HL-60/S4 treated with phorbol 12-myristate 13-acetate at 8.2 ng/mL for 4 days and 3 days (cell line): Measurements from ENCODE around the gene GPRASP3.
"Not testable (repeated sequence)": the region's sequence is repeated elsewhere in the genome, so short reads cannot be mapped to it uniquely, and the experiment has no call there.

ENCODE experiments used
- in situ Hi-C: fragments of 300-500 bp; cut with MboI; formaldehyde crosslinking; loops from 2 replicates; pipeline ENCODE4 v1.15.0; 2022; ENCODE audit warnings: low sequenced_read_pairs

The GPRASP3 gene, protein sequence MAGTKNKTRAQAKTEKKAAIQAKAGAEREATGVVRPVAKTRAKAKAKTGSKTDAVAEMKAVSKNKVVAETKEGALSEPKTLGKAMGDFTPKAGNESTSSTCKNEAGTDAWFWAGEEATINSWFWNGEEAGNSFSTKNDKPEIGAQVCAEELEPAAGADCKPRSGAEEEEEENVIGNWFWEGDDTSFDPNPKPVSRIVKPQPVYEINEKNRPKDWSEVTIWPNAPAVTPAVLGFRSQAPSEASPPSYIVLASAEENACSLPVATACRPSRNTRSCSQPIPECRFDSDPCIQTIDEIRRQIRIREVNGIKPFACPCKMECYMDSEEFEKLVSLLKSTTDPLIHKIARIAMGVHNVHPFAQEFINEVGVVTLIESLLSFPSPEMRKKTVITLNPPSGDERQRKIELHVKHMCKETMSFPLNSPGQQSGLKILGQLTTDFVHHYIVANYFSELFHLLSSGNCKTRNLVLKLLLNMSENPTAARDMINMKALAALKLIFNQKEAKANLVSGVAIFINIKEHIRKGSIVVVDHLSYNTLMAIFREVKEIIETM

DNA sequence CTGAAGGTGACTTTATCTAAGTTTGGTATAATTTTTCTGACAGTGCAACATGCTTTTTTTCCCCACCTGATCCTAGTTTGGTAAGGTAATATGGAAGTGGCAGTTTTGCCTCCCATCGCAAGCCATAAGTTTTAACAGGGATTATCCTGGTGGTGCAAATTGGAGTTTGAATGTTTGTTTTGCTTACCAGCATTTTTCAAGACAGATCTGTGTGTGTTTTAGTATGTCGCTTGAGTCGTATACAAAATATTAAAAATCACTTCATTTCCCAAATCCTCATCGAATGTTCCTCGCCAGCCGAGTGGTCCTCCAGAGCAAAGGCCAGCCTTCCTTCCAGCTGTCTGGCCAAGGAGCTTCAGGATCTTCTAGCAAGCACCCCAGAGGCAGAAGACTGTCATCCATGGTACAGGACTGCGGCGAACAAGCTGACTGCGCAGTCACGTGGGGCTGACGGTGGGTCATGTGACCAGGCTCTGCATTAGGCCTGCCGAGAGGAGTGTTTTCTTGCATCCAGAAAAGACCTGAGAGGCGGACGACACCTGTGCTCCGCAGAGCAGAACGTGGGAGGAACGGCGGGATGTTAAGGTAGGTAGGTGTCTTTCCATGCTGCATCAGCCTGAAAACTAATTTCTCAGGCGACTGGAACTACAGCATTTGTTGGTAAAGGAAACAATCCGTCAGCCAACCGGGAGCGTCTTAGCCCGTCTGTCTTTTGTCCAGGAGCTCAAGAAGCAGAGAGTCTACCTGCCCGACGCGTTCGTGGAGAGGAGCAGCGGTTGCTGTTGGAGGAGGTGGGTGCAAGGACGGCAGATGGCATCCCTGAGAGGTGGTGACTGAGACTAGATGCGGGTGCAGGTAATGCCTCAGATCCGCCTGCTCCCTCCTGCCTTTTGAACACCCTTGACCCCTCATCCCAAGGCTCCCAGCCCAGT lies at the start of gene GPRASP3:
GPRASP3 (plus strand) TSS at position 507 of the 932 bp plus-strand sequence. CDS start 28,253 bp downstream, outside the sequence.
- in situ Hi-C loops: no loop called here

DNA sequence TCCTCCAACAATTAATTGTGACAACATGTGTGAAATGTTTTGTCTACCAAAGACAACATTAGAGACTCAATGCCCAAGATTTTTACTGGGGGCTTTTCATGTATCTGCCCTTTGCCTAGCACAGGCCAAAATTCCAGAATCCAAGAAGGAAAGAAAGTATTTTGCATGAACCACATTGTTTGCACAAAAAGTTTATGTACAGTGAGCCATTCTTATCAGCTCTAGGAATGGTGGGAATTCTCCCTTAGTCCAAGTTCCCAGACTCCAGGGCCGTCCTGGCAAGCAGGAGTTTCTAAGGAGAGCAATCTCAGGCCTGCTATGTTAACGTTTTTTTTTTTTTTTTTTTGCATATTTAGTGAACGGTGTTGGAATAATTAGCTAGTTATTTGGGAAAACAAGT lies 47.7 kb upstream of the GPRASP3 start:
- in situ Hi-C loops: no loop called here

DNA sequence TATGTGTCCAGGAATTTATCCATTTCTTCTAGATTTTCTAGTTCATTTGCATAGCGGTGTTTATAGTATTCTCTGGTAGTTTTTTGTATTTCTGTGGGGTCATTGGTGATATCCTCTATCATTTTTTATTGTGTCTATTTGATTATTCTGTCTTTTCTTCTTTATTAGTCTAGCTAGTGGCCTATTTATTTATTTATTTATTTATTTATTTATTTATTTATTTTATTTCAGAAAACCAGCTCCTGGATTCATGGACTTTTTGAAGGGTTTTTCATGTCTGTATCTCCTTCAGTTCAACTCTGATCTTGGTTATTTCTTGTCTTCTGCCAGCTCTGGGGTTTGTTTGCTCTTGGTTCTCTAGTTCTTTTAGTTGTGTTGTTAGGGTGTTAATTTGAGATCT lies 43.1 kb upstream of the GPRASP3 start:
- in situ Hi-C loops: not testable (repeated sequence)

DNA sequence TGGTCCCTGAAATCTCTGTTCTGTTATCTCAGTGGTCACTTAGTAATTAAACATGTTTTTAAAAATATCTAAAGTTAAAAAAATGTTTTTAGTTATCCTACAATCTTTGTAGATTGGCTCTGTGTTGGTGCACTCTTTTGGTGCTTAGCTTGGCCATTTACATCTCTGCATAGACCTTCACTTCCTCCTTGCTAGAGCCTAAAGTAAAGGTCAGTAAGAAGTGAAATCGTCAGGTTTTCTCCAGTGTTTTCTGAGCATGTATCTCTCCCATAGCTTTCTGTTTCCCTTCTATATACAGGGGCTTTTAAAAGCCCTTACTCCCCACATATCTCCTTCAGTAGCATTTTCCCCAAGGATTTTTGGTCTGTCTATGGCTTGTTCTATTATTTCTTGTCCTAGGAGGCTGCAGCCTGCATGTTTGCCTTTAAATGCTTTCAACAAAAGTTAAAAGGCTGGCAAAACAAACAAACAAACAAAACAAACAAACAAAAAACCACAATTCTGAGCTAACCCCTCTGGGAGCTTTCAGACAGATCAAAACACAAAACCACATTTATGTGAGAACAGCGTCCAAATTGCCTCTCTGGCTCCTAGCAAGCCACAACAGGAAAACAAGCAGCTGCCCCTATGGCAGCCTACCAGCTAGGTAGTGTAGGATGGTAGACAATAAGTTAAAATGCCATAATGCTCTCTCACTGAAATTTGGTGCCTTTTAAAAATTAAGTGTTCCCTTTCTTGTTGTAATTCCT lies 35.6 kb upstream of the GPRASP3 start:
- in situ Hi-C loops: no loop called here

DNA sequence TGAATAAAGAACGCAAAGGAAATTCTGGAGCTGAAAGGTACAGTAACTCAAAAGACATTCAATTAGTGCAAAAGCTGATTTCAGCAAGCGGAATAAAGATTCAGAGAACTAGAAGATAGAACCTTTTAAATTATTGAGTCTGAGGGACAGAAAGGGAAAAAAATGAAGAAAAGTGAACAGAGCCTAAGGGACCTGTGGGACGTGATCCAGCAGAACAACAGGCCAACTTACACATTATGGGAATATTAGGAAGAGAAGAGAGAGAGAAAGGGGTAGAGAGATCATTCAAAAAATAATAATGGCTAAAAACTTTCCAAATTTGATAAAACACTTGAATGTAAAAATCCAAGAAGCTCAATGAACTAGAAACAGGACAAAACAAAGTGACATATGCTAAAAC lies 25.8 kb upstream of the GPRASP3 start:
- in situ Hi-C loops: no loop called here

DNA sequence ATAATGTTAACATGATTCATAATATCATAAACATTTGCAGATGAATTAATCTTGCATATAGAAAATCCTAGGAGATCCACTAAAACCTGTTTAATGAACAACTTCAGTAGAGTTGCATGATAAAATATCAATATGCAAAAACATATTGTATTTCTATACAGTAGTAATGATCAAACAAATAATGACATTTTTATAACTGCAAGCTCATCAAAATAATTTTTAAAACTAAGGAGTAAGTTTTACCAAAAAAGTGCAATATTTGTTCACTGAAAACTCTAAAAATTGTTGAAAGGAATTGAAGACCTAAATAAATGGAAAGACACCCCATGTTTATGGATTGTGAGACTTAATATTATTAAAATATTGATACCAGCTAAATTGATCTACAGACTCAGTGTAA lies 24.2 kb upstream of the GPRASP3 start:
- in situ Hi-C loops: no loop called here

DNA sequence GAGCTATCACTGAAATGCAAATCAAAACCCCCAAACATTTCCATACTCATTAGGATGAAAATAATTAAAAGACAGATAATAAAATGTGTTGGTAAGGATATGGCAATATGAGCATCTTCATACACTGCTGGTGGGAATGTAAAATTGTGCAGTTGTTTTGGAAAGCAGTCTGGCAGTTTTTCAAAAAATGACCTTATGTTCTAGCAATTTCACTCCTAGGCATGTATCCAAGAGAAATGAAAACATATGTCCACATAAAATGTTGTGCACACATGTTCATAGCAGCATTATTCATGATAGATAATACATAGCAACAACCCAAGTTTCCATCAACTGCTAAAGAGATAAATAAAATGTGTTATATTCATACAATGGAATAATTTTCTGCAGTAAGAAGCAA lies 23.0 kb upstream of the GPRASP3 start:
- in situ Hi-C loops: no loop called here

DNA sequence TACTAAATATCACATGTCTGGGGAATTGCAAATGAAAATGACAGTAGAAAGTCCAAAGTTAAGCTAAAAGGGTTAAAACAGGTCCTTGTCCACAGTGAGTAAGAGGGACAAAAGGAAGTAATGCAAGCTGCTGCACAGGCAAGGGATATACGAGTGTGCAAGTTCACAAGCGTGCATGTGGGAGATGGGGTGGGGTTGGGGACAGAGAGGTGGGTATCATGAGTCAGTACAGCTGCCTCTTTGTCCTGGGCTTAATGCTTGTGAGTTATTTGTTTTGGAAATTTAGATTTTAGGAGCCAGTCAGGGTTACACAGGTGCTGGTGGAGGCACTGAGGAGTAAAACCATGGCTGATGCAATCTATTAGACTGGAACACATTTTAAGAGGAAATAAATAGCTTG lies 11.6 kb upstream of the GPRASP3 start:
- in situ Hi-C loops: no loop called here

DNA sequence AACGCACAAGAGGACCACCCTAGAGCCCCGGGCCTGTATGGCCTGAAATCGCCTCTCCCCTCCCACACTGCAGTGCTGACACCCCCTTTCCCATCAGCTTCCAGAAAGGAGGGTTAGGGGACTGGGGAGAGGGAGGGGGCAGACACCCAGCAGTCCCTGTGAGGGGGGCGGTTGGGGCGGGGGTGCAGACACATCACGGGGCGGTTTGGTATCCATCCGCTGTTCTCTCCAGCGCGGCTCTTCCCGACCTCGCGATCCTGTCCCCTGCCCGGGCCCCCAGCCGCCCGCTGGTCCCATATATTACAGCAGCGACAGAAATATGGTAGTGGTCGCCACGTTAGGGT lies 8.7 kb upstream of the GPRASP3 start:
- in situ Hi-C loops: no loop called here

DNA sequence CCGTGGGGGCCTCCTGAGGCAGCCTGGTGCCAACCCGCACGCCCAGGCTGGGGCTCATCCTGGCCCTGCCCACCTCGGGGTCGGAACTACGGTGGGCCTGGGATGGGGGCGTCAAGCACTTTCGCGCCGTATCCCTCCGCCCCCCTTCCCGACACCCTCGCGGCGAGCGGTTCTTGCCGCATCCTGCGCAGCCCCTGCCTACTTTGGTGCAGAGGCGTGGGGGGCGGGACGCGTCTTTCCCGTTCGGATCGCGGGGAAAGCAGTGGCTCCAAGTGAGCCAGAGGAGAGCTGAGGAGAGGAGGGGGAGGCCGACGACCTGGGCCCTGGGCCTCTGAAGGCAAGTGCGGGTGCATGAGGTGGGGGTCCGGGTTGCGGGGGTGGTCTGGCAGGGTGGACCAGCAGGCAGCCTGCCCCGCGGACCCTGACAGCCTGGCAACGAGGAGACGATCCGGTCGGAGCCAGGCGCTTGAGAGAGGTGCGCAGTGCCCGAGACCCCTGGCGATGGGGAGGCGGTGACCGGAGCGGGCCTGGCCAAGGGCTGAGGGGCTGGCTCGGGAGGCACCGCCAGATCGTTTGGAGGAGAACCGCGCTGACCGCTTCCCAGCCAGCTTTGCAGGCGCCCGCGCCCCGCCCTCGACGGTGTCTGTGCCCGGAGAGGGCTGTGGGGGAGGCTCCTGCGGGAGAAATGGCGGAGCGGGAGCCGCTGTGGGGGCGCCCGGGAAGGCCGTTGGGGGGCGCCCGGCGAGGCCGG lies 8.2 kb upstream of the GPRASP3 start, which contains the start of gene GPRASP2:
GPRASP2 (plus strand) TSS at position 233 of the 751 bp plus-strand sequence. CDS start 2,422 bp downstream, outside the sequence.
- in situ Hi-C loops: no loop called here

DNA sequence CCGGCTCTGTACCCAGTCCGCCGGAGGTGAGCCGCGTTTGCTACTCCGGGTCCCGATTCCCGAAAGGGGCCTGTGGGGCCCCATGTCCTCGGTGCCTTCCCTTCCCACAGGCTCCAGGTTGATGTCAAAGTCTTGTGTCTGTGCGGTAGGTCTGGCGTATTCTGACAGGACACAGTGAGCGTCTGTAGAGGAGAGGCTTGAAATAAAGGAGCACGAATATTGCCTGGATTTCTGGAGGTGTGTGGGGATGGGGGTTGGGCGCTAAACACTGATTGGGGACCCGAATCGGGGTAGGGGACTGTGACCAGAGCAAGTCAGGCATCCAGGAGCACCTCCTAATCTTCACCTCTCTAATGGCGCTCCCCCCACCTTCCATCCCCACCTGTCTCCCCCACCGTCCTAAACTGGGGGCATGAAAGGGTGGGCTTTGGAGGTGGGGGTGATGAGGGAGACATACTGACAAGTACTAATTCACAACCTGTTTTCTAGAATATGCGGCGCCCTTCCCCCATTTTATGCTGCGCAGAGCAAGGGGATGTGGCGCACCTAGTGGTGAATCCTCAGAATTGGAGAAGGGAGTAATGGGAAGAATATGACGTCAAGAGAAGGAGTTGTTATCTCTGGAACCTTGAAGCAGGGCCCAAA lies 7.4 kb upstream of the GPRASP3 start:
- in situ Hi-C loops: no loop called here

DNA sequence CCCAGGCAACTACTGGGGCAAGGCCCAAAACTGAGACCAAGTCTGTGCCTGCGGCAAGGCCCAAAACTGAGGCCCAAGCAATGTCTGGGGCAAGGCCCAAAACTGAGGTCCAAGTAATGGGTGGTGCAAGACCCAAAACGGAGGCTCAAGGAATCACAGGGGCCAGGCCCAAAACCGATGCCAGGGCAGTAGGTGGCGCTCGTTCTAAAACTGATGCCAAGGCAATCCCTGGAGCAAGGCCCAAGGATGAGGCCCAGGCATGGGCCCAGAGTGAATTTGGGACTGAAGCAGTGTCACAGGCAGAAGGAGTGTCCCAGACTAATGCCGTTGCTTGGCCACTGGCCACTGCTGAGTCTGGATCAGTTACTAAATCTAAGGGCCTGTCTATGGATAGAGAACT lies 5.5 kb upstream of the GPRASP3 start:
- in situ Hi-C loops: no loop called here

DNA sequence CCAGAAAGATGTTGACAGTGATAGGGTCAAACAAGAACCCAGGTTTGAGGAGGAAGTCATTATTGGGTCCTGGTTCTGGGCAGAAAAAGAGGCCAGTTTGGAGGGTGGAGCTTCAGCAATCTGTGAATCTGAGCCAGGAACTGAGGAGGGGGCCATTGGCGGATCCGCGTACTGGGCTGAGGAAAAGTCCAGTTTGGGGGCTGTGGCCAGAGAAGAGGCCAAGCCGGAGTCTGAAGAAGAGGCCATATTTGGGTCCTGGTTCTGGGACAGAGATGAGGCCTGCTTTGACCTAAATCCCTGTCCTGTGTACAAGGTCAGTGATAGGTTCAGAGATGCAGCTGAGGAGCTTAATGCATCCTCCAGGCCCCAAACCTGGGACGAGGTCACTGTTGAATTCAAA lies 4.6 kb upstream of the GPRASP3 start:
- in situ Hi-C loops: no loop called here

DNA sequence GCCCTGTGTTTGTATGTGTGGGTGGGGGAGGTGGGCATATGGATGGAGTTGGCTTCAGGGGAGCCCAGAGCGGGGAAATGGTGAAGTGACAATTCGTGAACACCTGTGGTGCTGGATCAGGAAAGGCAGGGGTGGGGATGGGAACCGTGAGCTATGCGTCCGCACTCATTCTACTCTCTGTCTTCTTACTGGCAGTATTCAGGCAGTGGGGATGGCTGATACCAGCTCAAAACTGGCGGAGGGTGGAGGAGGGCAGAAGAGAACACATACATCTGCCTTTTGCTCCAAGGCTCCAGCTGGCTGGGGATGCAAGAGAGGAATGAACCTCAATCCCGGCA lies 595 bp downstream of the GPRASP3 start:
- in situ Hi-C loops: not testable (repeated sequence)

DNA sequence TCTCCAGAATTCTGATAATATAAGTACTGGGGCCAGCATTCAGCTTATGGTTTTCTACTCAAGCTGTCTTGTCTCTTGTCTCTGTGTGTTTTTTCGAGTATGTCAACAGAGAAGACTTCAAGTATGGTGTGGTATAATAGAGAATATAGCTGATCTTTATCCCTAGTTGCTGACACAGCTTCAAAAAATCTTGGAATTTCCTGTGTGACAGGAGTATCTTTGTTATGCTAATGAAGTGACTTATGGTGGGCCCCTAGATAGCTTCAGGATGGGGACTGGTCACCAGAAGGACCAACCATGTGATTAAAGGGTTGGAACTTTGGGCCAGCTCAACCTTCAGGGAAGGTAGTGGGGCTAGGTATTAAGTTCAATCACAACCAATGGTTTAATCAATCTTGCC lies 2.9 kb downstream of the GPRASP3 start:
- in situ Hi-C loops: no loop called here

DNA sequence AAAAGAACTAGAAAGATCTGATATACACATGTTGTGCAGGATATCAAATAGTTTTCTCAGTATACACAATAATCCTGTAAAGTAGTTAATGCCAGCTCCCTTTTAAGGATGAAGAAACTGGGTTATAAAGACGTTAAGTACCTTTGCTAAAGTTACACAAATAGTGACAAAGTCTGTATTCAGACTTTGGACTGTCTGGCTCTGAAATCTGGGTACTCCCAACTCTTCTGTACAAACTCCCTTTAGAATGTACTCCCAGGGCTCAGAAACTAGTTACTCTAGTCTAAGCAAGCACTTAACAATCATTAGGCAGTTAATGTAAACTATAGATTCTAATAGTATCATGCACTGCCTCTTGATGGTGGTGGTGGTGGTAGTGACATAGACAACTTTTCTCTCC lies 7.2 kb downstream of the GPRASP3 start:
- in situ Hi-C loops: no loop called here

DNA sequence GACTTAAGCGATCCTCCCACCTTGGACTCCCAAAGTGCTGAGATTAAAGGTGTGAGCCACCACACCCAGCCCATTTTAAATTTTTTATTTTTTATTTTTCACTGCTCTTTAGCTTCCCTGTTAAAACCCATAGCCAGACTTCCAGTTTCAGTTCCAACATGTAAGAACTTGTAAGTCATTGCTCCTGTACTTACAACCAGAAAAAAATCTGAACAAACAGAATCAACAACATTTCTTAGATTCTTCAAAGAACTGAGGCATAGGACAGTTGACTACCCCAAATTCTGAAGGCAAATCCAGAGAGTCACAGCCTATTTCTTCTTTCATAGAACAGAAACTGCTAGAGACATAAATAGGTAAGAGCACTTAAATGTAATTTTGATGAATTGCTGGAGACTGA lies 8.1 kb downstream of the GPRASP3 start:
- in situ Hi-C loops: no loop called here

DNA sequence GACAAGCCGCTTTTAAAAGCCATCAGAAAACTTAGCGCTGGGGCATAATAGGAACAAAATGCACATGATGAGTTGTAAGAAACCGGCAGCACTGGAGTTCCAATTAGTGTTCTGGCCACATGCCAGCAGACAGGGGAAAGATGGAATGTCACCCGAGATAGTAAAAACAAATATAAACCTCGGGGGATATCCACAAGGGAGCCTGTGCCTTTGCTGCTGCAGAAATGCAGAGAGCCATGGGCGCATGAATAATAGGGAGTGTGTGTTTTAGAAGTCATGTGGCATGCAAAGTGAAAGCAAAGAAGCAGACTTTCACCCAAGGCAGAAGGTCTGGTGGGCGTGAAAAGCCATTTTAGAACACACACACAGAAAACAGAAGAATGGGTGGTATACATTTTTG lies 19.1 kb downstream of the GPRASP3 start:
- in situ Hi-C loops: no loop called here

DNA sequence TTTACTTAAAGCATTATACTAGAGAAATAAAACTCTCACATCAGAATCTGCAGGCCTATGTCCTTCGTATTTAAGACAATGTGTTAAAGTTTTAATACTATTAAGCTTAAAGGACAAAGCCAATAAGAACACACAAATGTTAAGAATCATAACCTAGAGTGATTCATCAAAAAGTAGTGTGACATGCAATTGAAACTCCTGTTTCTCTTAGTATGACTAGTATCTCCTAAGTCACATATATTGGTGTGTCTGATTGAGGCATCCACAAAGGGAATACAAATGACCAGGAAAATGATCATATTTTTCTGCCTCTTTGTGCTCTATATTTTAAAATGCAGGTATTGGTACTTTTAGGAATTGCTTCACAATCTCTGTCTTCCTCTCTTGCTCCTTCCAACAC lies 23.8 kb downstream of the GPRASP3 start:
- in situ Hi-C loops: no loop called here

DNA sequence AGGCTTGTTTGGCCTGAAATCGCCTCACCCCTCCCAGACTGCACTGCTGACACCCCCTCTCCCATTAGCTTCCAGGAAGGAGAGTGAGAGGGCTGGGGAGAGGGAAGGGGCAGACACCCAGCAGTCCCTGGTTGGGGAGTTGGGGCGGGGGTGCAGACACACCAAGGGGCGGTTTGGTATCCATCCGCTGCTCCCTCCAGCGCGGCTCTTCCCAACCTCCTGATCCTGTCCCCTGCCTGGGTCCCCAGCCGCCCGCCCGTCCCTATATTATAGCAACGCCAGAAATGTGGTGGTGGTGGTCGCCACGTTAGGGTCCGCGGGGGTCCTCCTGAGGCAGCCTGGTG lies 24.9 kb downstream of the GPRASP3 start:
- in situ Hi-C loops: no loop called here
